Endometrium (tissue), 2 donors: ENCODE data around the gene MYEOV.

ENCODE experiments used
- FAIRE-seq: peaks from 2 replicates; lab custom pipeline; 2012; peaks lifted over from hg19 to GRCh38; lab: Jason Lieb, UNC
- donor health status: control.
- donor health status: control.

Gene MYEOV

DNA sequence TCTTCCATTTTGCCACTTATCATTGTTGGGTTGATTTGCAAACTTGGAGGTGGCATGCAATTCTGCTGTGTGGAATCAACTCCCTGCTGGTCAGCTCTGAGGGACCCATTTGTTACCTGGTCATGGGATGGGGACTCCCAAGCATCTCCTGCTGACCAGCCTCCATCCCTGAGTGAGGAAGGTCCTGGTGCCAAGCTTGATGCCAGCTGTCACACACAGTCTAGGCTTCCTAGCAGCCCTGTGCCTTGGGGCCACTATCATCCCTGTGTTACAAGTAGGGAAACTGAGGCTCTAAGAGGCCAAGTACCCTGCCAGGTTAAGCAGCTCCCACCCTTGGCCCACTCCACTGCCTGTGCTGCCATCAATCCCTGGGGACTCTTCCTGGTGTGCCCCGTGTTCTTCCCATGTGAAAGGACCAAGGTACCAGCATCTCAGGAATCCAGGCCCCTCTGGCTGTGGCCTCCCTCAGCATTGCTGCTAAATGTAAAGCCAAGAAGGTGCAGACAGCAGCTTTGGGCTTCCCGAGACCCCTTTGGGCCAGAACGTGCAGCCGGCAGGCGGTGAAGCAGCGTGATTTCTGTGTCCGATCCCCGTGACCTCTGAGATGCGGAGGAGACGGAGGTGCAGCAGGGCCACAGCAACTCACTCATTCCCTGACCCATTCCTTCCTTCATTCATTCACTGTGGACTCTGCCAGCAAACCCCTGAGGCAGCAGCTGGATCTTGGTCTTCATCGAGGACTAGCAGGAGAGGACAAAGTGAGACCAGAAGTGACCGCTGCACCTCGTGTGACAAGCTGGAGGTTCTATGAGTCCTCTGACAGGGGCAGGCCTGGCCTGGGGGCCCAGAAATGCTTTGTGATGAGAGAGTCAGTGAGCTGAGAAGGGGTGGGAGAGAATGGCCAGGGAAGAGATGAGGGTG is 49.7 kb downstream of the MYEOV start:
- no peak for FAIRE-seq

DNA sequence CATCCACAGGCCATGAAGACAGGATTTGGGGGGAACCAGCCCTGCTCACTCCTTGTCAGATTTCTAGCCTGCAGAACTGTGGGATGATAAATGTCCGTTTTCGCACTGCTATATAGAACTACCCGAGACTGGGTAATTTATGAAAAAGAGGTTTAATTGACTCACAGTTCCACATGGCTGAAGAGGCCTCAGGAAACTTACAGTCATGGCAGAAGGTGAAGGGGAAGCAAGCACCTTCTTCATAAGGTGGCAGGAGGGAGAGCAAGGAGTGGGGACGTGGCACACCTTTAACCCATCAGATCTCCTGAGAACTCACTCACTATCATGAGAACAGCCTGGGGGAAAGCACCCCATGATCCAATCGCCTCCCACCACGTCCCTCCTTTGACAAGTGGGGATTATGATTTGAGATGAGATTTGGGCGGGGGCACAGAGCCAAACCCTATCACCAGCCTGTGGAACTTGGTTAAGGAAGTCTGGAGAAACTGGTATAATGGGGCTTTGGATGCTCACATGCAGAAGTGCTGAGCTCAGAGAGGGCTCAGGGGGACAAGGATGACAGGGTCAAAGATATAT is 50.7 kb downstream of the MYEOV start:
- no peak for FAIRE-seq
